ENCODE data around the gene ZBTB37.
"Not testable (repeated sequence)": the region's sequence is repeated elsewhere in the genome, so short reads cannot be mapped to it uniquely, and the experiment has no call there.

ZBTB37 gene

DNA sequence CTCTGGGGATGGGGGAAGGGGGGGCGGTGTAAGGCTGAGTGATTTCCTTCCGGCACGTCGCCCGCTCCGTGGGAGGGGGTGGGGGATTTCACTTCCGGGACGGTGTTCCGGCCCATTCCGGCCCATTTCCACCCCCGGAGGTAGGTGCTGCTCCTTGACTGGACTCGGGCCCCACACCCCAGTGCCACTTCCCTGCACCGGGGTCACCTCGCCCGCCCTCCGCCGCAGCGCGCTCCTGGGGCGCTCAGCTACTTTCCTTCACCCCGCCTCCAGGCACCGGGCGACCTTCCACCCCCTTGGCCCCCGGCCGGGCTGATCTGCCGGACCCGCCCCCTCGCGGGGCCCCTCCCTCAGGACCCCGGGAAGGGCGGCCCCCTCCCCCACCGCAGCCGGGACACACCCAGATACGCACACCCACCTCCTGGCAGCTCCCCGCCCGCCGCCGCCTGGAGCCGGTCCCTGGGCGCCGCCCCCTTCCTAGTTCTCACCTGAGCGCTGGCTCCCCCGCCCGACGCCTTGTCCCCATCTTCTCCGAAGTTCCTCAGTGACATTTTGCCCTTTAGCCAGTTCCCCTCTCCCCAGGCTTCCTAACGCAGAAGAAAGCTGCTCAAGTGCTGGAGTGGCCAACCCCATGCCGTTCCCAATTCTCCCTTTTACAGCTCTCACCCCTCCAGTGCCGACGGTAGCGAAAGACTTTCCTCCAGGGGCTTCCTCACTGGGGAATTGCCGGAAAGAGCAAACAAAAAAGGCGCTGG lies at the start of gene ZBTB37:
Gene ZBTB37 (plus strand): TSS at position 115 of the 755 bp plus-strand sequence. CDS start 1,846 bp downstream, outside the sequence.
- no peak for FAIRE-seq

GRCh38 chr1:173818459-173818858 lies 49.7 kb upstream of the ZBTB37 start:
- FAIRE-seq, result no peak

DNA sequence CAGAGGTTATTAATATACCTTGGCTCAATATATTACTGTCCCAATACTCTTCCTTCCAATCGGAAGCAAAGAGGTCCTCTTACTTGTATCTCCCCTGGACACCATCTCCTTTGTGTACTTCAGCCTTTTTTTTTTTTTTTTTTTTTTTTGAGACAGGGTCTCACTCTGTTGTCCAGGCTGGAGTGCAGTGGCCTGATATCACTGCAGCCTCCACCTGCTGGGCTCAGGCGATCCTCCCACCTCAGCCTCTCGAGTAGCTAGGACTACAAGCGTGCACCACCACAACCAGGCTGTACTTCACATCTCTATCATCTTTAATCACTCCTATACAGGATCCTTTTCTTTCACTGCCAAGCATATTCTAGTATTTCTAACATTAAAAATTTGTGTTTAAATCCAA lies 46.5 kb upstream of the ZBTB37 start:
- FAIRE-seq, result no peak

- FAIRE-seq, result no peak
Observed at GRCh38 chr1:173823781-173824314, 44.3 kb upstream of the ZBTB37 start.

GRCh38 chr1:173824315-173825081 lies 43.7 kb upstream of the ZBTB37 start, which contains the start of the genes CENPL and DARS2:
CENPL (minus strand) TSS chr1:173824883; CDS start chr1:173811299, 13,584 bp downstream.
DARS2 (plus strand) TSS chr1:173824673; CDS start chr1:173825230, 557 bp downstream.
- peak; percentile 98 for FAIRE-seq

- no peak for FAIRE-seq
Observed at GRCh38 chr1:173827611-173828010, 40.6 kb upstream of the ZBTB37 start.

DNA sequence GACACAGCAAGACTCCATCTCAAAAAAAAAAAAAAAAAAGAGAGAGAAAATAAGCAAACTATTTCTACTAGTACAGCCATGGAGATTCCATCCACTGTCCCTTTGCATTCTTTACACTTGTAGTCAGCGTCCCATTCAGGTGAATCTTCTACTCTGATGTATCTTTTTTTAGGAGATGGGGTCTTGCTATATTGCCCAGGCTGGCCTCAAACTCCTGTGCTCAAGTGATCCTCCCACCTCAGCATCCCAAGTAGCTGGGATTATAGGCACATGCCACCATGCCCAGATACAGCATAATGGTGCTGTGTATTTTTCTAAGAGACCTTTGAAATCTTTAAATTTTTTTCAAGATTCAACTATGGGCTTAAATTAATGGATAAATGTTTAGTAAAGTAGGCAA lies 35.4 kb upstream of the ZBTB37 start:
- FAIRE-seq, result no peak

DNA sequence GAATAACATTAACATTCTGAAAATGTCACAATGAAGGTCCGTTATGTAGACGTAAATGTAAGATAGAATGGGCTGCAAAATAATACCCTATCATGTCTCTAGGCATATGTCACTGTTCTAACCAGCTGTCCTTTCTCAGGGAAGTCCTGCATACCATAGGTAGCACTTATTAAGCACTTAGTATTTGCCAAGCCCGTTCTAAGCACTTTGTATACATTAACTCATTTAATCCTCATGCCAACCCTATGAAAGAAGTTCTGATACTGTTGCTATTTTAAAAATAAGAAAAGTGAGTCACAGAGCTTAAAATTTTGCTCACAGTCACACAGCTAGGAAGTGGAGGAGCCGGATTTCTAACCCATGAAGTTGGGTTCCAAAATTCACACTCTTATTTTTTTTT lies 16.1 kb upstream of the ZBTB37 start:
- FAIRE-seq, result no peak

DNA sequence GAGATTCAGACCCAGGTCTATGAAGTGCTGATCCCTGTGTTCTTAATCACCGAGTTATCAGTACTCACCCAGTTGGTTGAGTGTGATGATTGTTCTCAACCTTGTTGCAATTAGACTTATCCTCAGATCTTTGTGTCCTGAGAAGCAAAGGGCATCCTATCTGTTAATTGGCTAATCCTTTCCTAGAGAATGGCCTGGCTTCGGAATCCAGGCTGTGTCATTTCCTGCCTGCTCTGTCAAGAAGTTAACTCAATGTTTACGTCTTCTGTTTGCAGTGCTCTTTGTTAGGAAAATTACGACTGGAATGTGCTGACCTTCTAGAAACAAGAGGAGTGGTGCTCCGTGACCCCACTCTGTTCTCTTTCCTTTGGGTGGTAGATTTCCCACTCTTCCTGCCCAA lies 15.1 kb upstream of the ZBTB37 start:
- no peak for FAIRE-seq

DNA sequence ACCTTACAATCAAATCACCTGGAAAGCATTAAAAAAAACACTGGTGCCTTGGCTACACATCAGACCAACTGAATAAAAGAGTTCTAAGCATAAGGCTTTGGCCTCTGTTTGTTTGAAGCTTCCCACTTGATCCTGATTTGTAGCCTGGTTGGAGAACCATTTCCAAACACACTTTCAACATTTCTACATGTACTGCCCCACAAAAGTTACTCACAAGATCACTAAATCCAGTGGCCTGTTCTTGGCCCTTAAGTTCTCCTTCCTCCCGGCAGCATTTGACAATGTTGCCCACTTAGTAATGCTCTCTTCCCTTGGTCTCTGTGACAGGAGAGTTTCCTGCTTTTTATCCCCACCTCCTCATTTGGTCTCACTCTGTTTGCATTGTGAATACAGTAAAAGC lies 12.2 kb upstream of the ZBTB37 start:
- FAIRE-seq, result no peak

GRCh38 chr1:173856903-173857302 lies 11.3 kb upstream of the ZBTB37 start:
- FAIRE-seq, result no peak

DNA sequence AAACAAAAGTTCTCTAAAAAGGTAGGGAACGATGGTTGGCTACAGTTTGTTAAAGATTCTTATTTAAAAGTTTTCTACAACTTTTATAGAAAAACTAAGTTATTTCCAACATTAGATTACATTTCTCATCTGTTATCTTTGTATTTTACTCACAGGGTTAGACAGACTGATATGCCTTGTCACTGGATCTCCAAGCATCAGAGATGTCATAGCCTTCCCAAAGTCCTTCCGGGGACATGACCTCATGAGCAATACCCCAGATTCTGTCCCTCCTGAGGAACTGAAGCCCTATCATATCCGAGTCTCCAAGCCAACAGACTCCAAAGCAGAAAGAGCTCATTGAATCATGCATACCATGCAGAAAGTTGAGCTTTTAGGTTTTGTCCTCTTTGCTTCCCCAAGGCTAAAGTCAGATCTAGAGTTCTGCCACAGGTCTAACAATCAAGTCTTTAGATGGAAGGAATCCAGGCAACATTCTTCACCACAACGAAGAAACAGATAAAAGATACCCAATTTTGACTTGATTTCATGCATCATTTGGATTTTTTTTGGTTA lies 10.7 kb upstream of the ZBTB37 start:
- FAIRE-seq, result peak; percentile 88

- FAIRE-seq, result not testable (repeated sequence)
Observed at GRCh38 chr1:173859547-173859946, 8.6 kb upstream of the ZBTB37 start.

- FAIRE-seq, result no peak
Observed at GRCh38 chr1:173860065-173860464, 8.1 kb upstream of the ZBTB37 start.

- no peak for FAIRE-seq
Observed at GRCh38 chr1:173861731-173862145, 6.4 kb upstream of the ZBTB37 start.

DNA sequence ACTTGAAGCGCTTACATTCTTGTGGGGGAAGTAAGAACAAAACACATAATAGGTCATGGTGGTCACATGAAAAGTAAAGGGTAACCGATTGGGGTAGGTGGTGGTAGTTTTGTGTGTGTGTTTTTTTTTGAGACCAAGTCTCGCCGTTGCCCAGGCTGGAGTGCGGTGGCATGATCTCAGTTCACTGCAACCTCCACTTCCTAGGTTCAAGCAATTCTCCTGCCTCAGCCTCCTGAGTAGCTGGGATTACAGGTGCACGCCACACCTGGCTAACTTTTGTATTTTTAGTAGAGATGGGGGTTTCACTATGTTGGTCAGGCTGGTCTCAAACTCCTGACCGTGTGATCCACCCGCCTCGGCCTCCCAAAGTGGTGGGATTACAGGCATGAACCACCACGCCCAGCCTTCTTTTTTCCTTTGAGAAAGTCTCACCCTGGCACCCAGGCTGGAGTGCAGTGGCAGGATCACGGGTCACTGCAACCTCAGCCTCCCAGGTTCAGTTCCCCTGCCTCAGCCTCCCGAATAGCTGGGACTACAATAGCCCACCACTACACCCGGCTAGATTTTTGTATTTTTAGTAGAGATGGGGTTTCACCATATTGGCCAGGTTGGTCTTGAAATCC lies 5.9 kb upstream of the ZBTB37 start:
- FAIRE-seq, result peak; percentile 84

DNA sequence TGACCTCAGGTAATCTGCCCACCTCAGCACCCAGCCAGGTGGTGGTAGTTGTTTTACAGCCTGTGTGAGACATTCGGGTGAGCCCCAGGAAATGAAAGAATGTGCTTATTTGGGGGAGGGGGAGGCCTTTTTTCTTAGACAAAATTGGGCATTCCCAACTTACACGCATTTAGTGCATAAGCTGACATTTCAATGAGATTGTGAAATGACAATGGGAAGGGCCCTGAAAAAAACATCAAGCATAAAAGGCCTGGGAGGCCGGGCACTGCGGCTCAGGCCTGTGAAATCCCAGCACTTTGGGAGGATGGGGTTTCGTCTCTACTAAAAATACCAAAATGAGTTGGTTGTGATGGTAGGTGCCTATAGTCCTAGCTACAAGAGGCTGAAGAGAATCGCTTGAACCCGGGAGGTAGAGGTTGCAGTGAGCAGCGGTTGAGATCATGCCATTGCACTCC lies 5.4 kb upstream of the ZBTB37 start:
- FAIRE-seq, result peak; percentile 96

DNA sequence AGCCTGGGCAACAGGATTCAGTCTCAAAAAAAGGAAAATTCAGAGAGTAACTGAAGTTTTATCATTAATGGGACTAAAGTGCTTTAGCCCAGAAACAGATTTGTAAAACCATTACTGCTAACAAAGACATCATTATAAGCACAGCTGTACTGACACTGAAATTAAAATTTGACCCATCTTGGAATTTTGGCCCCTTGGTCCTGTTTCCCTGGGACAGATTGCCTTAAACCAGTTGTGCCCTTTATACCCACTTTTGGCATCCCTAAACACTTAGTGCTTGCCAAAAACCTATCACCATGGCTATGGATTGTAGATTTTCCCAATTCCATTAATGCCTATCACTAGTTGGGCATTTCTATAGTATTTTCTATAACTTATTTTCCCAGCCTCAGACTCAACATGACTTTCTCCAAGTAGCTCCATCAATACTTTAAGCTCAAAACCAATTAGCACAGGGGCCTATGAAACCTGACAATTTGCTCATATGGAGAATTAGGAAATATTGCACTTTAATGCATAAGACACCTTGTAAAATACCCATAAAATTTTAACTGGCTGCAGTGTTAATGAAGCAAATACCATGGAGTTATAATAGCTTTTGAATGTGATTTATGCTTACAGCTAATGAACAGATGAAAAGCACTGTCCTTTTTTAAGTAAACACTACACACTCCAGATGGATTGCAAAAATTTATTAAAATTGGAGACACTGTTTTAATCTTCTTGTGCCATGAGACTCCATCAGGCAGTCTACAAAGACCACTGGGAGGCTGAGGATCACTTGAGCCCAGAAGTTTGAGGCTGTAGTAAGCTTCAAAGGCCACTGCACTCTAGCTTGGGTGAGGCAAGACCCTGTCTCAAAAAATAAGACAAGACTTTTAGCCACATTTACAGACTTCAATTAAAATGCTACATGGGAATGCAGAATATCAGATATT lies 4.7 kb upstream of the ZBTB37 start:
- FAIRE-seq, result no peak

GRCh38 chr1:173864179-173864867 lies 3.9 kb upstream of the ZBTB37 start:
- FAIRE-seq, result no peak

- FAIRE-seq, result no peak
Observed at GRCh38 chr1:173865468-173866164, 2.6 kb upstream of the ZBTB37 start.

Data from TTC549 (cell line).